ENCODE results near the gene SPACA4. TPM values are rescaled to one million over a fixed set of nuclear protein-coding genes. Genes with fewer than 3 reads are reported as not detected.

Gene SPACA4
- polyA plus RNA-seq, 3 donors: not detected

DNA sequence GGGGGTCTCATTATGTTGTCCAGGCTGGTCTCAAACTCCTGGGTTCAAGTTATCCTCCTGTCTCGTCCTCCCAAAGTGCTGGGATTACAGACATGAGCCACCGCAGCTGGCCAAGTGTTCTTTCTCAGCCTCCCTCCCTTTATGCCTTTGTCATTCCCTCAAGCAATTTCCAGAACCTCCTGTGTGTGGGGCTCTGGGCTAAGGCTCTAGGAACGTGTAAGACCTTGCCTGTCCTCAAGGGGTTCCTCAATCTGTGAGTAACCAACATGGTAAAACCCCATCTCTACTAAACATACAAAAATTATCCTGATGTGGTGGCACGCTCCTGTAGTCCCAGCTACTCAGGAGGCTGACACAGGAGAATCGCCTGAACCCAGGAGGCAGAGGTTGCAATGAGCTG lies 15.5 kb upstream of the SPACA4 start:
- no peak overlapping the region for H2AFZ ChIP-seq (ENCODE audit: insufficient read depth, low read depth, low read length, poor library complexity, severe bottlenecking)
- H3K79me2 ChIP-seq (ENCODE audit: insufficient read depth, low read length): no peaks in the 10 kb centered on the region
- no peak overlapping the region for H3K4me2 ChIP-seq (replicated peaks; ENCODE audit: extremely low read depth, low read length, poor library complexity, severe bottlenecking)
- Mint-ChIP-seq H3K36me3 (no peaks in the 10 kb centered on the region), H3K9me3 (no peaks in the 10 kb centered on the region), H3K27ac (no peak overlapping the region), H3K27me3 (ENCODE audit: low read depth in 3 of 3) (peaks cover 4 to 9% (median 6%) of the 10 kb centered on the region in 3 donors), H3K4me1 (peaks cover 11% of the 10 kb centered on the region), H3K4me3 (no peak overlapping the region)
- H3K36me3 ChIP-seq (replicated peaks in 1 of 2; ENCODE audit: control insufficient read depth in 1 of 2, insufficient read depth in 2 of 2, low read length in 2 of 2): no peaks in the 10 kb centered on the region
- WGBS (ENCODE audit: insufficient coverage): 87% methylated on average over 3 of the region's 5 CpGs
- H3K27ac ChIP-seq (ENCODE audit: low read depth in 1 of 2, low read length in 2 of 2): no peak overlapping the region
- peaks cover 10 to 12% of the 10 kb centered on the region in 2 donors for H3K4me1 ChIP-seq (ENCODE audit: control insufficient read depth in 1 of 2, insufficient read depth in 2 of 2, low read length in 2 of 2)
- no peak overlapping the region for H3K4me3 ChIP-seq (replicated peaks in 1 of 3; ENCODE audit: low read depth in 2 of 3, low read length in 3 of 3)
- H3K9ac ChIP-seq (ENCODE audit: insufficient read depth, low read length, poor library complexity, severe bottlenecking): no peak overlapping the region
- no peaks in the 10 kb centered on the region for H4K20me1 ChIP-seq (ENCODE audit: insufficient read depth, low read length)
- peak in 1 of 3 donors; percentile 38 for DNase-seq
- TF ChIP-seq CTCF (IDR thresholded peaks at IDR 0.05): no peak
- intact Hi-C loops (cut with micrococcal nuclease): no loop called here
- no peaks in the 10 kb centered on the region for H3K27me3 ChIP-seq (ENCODE audit: control insufficient read depth in 2 of 2, insufficient read depth in 2 of 2, low read length in 2 of 2)
- H3K9me3 ChIP-seq (replicated peaks in 1 of 2; ENCODE audit: control insufficient read depth in 1 of 2, insufficient read depth in 1 of 2, low read length in 2 of 2): no peaks in the 10 kb centered on the region

DNA sequence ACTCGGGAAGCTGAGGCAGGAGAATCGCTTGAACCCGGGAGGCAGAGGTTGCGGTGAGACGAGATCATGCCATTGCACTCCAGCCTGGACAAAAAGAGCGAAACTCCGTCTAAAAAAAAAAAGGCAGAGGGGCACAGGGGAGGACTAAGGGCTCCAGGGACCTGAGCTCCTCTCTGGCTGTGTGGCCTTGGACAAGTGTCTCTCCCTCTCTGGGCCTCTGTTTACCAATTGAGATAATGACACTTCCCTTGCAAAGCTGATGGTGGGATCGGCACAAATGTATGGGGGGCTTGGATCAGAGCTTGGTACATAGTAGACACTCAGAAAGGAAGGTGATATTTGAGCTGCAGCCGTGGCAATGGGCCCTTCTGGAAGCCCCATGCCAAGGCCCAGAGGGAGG lies 11.4 kb upstream of the SPACA4 start:
- WGBS (ENCODE audit: insufficient coverage): 80% methylated on average over 6 of the region's 9 CpGs
- Histone ChIP-seq H4K20me1 (ENCODE audit: insufficient read depth, low read length) (no peaks in the 10 kb centered on the region), H3K36me3 (replicated peaks in 1 of 2; ENCODE audit: control insufficient read depth in 1 of 2, insufficient read depth in 2 of 2, low read length in 2 of 2) (no peaks in the 10 kb centered on the region), H3K9ac (ENCODE audit: insufficient read depth, low read length, poor library complexity, severe bottlenecking) (no peak overlapping the region), H3K27ac (ENCODE audit: low read depth in 1 of 2, low read length in 2 of 2) (no peak overlapping the region), H3K4me1 (ENCODE audit: control insufficient read depth in 1 of 2, insufficient read depth in 2 of 2, low read length in 2 of 2) (no peaks in the 10 kb centered on the region), H3K4me3 (replicated peaks in 1 of 3; ENCODE audit: low read depth in 2 of 3, low read length in 3 of 3) (no peak overlapping the region), H3K9me3 (replicated peaks in 1 of 2; ENCODE audit: control insufficient read depth in 1 of 2, insufficient read depth in 1 of 2, low read length in 2 of 2) (no peaks in the 10 kb centered on the region), H3K27me3 (ENCODE audit: control insufficient read depth in 2 of 2, insufficient read depth in 2 of 2, low read length in 2 of 2) (no peaks in the 10 kb centered on the region), H3K79me2 (ENCODE audit: insufficient read depth, low read length) (no peaks in the 10 kb centered on the region), H3K4me2 (replicated peaks; ENCODE audit: extremely low read depth, low read length, poor library complexity, severe bottlenecking) (no peak overlapping the region), H2AFZ (ENCODE audit: insufficient read depth, low read depth, low read length, poor library complexity, severe bottlenecking) (no peak overlapping the region)
- Mint-ChIP-seq H3K9me3 (peaks cover 0 to 2% (median 0%) of the 10 kb centered on the region in 7 donors), H3K36me3 (no peaks in the 10 kb centered on the region), H3K4me3 (peak overlapping the region in 1 of 2 donors; percentile 14), H3K27me3 (ENCODE audit: low read depth in 3 of 3) (peaks cover 6 to 14% (median 8%) of the 10 kb centered on the region in 3 donors), H3K27ac (no peak overlapping the region), H3K4me1 (no peaks in the 10 kb centered on the region)
- TF ChIP-seq CTCF (IDR thresholded peaks at IDR 0.05): no peak
- no peak for DNase-seq
- intact Hi-C loops (cut with micrococcal nuclease): no loop called here
